ENCODE measurements around the gene RPS14.

RPS14 gene

GRCh38 chr5:150490754-150491153, 41.2 kb upstream of the RPS14 start:
- no peak for TF ChIP-seq CTCF (conservative IDR thresholded peaks at IDR 0.05; ENCODE audit: low read length)
- TF ChIP-seq EZH2phosphoT487 (IDR thresholded peaks at IDR 0.05; ENCODE audit: borderline replicate concordance) = no peak
- Histone ChIP-seq H3F3A (ENCODE audit: low read depth) (no peaks in the 10 kb centered on the region), H3K4me1 (ENCODE audit: insufficient read depth, low read length, poor library complexity, severe bottlenecking) (peaks cover 26% of the 10 kb centered on the region), H4K20me1 (ENCODE audit: insufficient read depth, low read length, poor library complexity, severe bottlenecking) (no peaks in the 10 kb centered on the region), H3K27me3 (ENCODE audit: insufficient read depth, low read length, poor library complexity, severe bottlenecking) (no peaks in the 10 kb centered on the region), H3K36me3 (ENCODE audit: insufficient read depth, low read length) (no peaks in the 10 kb centered on the region), H3K9ac (ENCODE audit: low read depth, low read length, poor library complexity, severe bottlenecking) (no peak overlapping the region), H3K9me3 (ENCODE audit: insufficient read depth, low read depth, low read length) (no peaks in the 10 kb centered on the region), H3K9me2 (replicated peaks; ENCODE audit: low read depth, low read length) (no peaks in the 10 kb centered on the region), H3K79me2 (ENCODE audit: insufficient read depth, low read length) (no peaks in the 10 kb centered on the region), H3K4me2 (ENCODE audit: low read depth, low read length, poor library complexity, severe bottlenecking) (no peak overlapping the region), H3K4me3 (ENCODE audit: low read length, poor library complexity, severe bottlenecking) (no peak overlapping the region), H2AFZ (ENCODE audit: low read length) (no peak overlapping the region)

GRCh38 chr5:150490296-150490669, 40.7 kb upstream of the RPS14 start:
- no peaks in the 10 kb centered on the region for H3K36me3 ChIP-seq (ENCODE audit: insufficient read depth, low read length)
- no peak overlapping the region for H3K4me3 ChIP-seq (ENCODE audit: low read length, poor library complexity, severe bottlenecking)
- H3K9me2 ChIP-seq (replicated peaks; ENCODE audit: low read depth, low read length) = no peaks in the 10 kb centered on the region
- H2AFZ ChIP-seq (ENCODE audit: low read length) = no peak overlapping the region
- H3F3A ChIP-seq (ENCODE audit: low read depth) = no peaks in the 10 kb centered on the region
- H3K9me3 ChIP-seq (ENCODE audit: insufficient read depth, low read depth, low read length) = no peaks in the 10 kb centered on the region
- TF ChIP-seq EZH2phosphoT487 (IDR thresholded peaks at IDR 0.05; ENCODE audit: borderline replicate concordance) (no peak), CTCF (conservative IDR thresholded peaks at IDR 0.05; ENCODE audit: low read length) (no peak)
- H3K4me2 ChIP-seq (ENCODE audit: low read depth, low read length, poor library complexity, severe bottlenecking) = no peak overlapping the region
- peaks cover 26% of the 10 kb centered on the region for H3K4me1 ChIP-seq (ENCODE audit: insufficient read depth, low read length, poor library complexity, severe bottlenecking)
- no peak overlapping the region for H3K9ac ChIP-seq (ENCODE audit: low read depth, low read length, poor library complexity, severe bottlenecking)
- H4K20me1 ChIP-seq (ENCODE audit: insufficient read depth, low read length, poor library complexity, severe bottlenecking) = no peaks in the 10 kb centered on the region
- no peaks in the 10 kb centered on the region for H3K79me2 ChIP-seq (ENCODE audit: insufficient read depth, low read length)
- H3K27me3 ChIP-seq (ENCODE audit: insufficient read depth, low read length, poor library complexity, severe bottlenecking) = no peaks in the 10 kb centered on the region

GRCh38 chr5:150489360-150490295, 40.1 kb upstream of the RPS14 start:
- Histone ChIP-seq H2AFZ (ENCODE audit: low read length) (no peak overlapping the region), H4K20me1 (ENCODE audit: insufficient read depth, low read length, poor library complexity, severe bottlenecking) (no peaks in the 10 kb centered on the region)

More at GRCh38 chr5:150489360-150490295, 40.1 kb upstream of the RPS14 start:
- H3K27me3 ChIP-seq (ENCODE audit: insufficient read depth, low read length, poor library complexity, severe bottlenecking) = no peaks in the 10 kb centered on the region
- H3K4me1 ChIP-seq (ENCODE audit: insufficient read depth, low read length, poor library complexity, severe bottlenecking) = peaks cover 26% of the 10 kb centered on the region
- H3K4me3 ChIP-seq (ENCODE audit: low read length, poor library complexity, severe bottlenecking) = no peak overlapping the region
- TF ChIP-seq EZH2phosphoT487 (IDR thresholded peaks at IDR 0.05; ENCODE audit: borderline replicate concordance) (no peak), CTCF (conservative IDR thresholded peaks at IDR 0.05; ENCODE audit: low read length) (no peak)
- H3K4me2 ChIP-seq (ENCODE audit: low read depth, low read length, poor library complexity, severe bottlenecking) = no peak overlapping the region
- no peaks in the 10 kb centered on the region for H3K9me2 ChIP-seq (replicated peaks; ENCODE audit: low read depth, low read length)
- H3K9me3 ChIP-seq (ENCODE audit: insufficient read depth, low read depth, low read length) = no peaks in the 10 kb centered on the region
- no peak overlapping the region for H3K9ac ChIP-seq (ENCODE audit: low read depth, low read length, poor library complexity, severe bottlenecking)
- no peaks in the 10 kb centered on the region for H3F3A ChIP-seq (ENCODE audit: low read depth)
- H3K79me2 ChIP-seq (ENCODE audit: insufficient read depth, low read length) = no peaks in the 10 kb centered on the region
- no peaks in the 10 kb centered on the region for H3K36me3 ChIP-seq (ENCODE audit: insufficient read depth, low read length)

Data from Loucy (cell line).